Body of pancreas (tissue), 4 donors: ENCODE measurements around the gene DPP9.

Experiments used
- POLR2A ChIP-seq, 3 donors: fragments of 450-650 bp; IDR thresholded peaks; one replicate each; pipeline ENCODE4 v1.6.1; 2016; ENCODE audit warnings: antibody characterized with exemption in 3 of 3, mild to moderate bottlenecking in 2 of 3
- TF ChIP-seq, protein P1 (sequence below), 7 experiments: fragments of 450-650 bp in 4 of 7; fragments of 200-600 bp in 3 of 7; sonication (generic) in 3 of 7; IDR thresholded peaks; one replicate each; pipeline ENCODE4 v1.5.1; 2016 to 2019; ENCODE audit warnings: antibody characterized with exemption in 7 of 7

DNA sequence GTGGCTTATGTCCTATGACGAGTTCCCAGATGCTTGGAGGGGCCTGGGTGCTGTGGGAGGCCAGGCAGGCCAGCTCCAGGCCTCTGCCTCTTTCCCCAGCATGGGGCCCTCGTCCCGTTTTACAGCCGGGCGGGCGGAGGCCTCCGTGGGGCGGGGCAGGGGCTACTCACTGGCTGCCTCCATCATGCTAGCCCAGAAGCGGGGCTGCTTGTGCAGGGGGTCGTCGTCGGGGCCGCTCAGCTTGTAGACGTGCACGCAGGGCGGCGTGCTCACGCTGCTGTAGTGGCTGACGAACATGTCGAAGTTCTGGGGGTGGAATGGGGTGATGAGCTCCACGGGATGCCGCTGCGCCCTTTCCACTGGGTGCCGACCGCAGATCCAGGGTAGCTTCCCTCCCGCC is 35.1 kb downstream of the DPP9 start:
- TF ChIP-seq, protein P1, sequence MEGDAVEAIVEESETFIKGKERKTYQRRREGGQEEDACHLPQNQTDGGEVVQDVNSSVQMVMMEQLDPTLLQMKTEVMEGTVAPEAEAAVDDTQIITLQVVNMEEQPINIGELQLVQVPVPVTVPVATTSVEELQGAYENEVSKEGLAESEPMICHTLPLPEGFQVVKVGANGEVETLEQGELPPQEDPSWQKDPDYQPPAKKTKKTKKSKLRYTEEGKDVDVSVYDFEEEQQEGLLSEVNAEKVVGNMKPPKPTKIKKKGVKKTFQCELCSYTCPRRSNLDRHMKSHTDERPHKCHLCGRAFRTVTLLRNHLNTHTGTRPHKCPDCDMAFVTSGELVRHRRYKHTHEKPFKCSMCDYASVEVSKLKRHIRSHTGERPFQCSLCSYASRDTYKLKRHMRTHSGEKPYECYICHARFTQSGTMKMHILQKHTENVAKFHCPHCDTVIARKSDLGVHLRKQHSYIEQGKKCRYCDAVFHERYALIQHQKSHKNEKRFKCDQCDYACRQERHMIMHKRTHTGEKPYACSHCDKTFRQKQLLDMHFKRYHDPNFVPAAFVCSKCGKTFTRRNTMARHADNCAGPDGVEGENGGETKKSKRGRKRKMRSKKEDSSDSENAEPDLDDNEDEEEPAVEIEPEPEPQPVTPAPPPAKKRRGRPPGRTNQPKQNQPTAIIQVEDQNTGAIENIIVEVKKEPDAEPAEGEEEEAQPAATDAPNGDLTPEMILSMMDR (IDR thresholded peaks at IDR 0.05) = no peak
- no peak for TF ChIP-seq POLR2A (IDR thresholded peaks at IDR 0.05)
